Osteoblast (primary cell): Measurements from ENCODE around the gene AAK1. TPM values are rescaled to one million over a fixed set of nuclear protein-coding genes. Genes with fewer than 3 reads are reported as not detected.

Experiments
- DNase-seq: peaks from one replicate; pipeline ENCODE4 v3.0.0; 2011; ENCODE audit warnings: low spot score, mixed read lengths; ENCODE audit not compliant: insufficient read length; ENCODE audit errors: missing footprints
- H2AFZ ChIP-seq: 2 replicates; pipeline ENCODE4 v1.6.0; 2011; ENCODE audit warnings: mild to moderate bottlenecking, low read length
- H3K27ac ChIP-seq: 2 replicates; pipeline ENCODE4 v1.5.1; 2011; ENCODE audit warnings: mild to moderate bottlenecking, low read depth, low read length, moderate library complexity
- H3K27me3 ChIP-seq: 2 replicates; pipeline ENCODE4 v1.6.0; 2012; ENCODE audit warnings: mild to moderate bottlenecking, control low read depth, inconsistent platforms, low read length, moderate library complexity; ENCODE audit not compliant: insufficient read depth
- H3K36me3 ChIP-seq: 2 replicates; pipeline ENCODE4 v1.5.1; 2011; ENCODE audit warnings: mild to moderate bottlenecking, low read length, control low read depth, moderate library complexity; ENCODE audit not compliant: insufficient read depth
- H3K4me1 ChIP-seq: 2 replicates; pipeline ENCODE4 v1.5.1; 2011; ENCODE audit warnings: mild to moderate bottlenecking, low read length, control low read depth, moderate library complexity; ENCODE audit not compliant: insufficient read depth
- H3K4me2 ChIP-seq: 2 replicates; pipeline ENCODE4 v1.6.0; 2011; ENCODE audit warnings: mild to moderate bottlenecking, low read length; ENCODE audit not compliant: insufficient read depth
- H3K4me3 ChIP-seq: fragments of 200-600 bp; sonication (generic); 3 replicates; pipeline ENCODE4 v1.5.1; 2012; ENCODE audit warnings: mild to moderate bottlenecking, low read length, inconsistent platforms; ENCODE audit not compliant: insufficient read depth
- H3K79me2 ChIP-seq: 2 replicates; pipeline ENCODE4 v1.6.0; 2012; ENCODE audit warnings: mild to moderate bottlenecking, low read length, control low read depth, inconsistent platforms; ENCODE audit not compliant: insufficient read depth
- H3K9me3 ChIP-seq: 2 replicates; pipeline ENCODE4 v1.5.1; 2011; ENCODE audit warnings: low read depth, low read length, control low read depth
- H4K20me1 ChIP-seq: 2 replicates; pipeline ENCODE4 v1.6.0; 2012; ENCODE audit warnings: mild to moderate bottlenecking, low read length, control low read depth; ENCODE audit not compliant: insufficient read depth
- total RNA-seq: library from RNA; depleted of rRNA; stranded (reverse); fragments of >200 nt; gene quantifications from 2 replicates; pipeline ENCODE4 v1.2.3, GENCODE V29; 2012
- TF ChIP-seq, protein P1 (sequence below): IDR thresholded peaks from 2 replicates; pipeline ENCODE4 v1.5.1; 2011; ENCODE audit warnings: mild to moderate bottlenecking, low read depth, low read length, moderate library complexity; ENCODE audit errors: extremely low read depth

The AAK1 gene
- total RNA-seq, 1 donor, result 61.9 TPM

DNA sequence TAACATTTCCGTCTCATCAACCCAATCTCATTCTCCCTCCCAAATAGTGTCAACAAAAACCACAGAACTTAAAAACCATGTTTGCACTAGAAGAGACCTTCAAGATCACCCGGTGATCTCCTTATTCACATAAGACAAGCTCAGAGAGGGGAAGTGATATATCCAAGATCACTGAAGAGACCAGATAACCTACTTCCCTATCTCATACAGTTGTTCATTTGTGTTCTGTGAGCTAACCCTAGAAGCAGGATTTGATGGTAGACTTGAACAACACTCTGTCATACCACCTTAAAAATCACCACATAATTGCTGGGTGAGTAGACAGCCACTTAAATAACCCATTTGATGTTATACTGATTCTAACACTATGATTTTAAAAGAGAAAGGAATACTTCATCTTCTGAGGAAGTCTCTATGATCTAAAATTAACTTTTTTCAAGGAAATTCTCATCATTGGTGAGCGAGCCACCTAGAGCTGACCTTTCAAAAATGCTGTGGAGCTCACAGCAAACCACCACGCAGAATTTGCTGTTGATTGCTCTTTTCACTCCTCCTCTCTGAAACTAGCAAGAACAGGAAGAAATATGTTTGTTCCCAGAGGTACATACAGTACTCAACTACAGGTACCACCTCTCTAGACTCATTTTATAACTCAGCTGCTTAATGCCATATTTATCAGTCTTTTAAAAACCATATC, 15.1 kb downstream of the AAK1 start:
- no peak overlapping the region for H3K4me3 ChIP-seq
- no peak overlapping the region for H3K4me2 ChIP-seq
- H4K20me1 ChIP-seq, result peaks cover 71% of the 10 kb centered on the region
- H3K79me2 ChIP-seq, result peaks cover 95% of the 10 kb centered on the region
- H3K4me1 ChIP-seq, result peaks cover 30% of the 10 kb centered on the region
- no peaks in the 10 kb centered on the region for H3K36me3 ChIP-seq
- TF ChIP-seq, protein P1, sequence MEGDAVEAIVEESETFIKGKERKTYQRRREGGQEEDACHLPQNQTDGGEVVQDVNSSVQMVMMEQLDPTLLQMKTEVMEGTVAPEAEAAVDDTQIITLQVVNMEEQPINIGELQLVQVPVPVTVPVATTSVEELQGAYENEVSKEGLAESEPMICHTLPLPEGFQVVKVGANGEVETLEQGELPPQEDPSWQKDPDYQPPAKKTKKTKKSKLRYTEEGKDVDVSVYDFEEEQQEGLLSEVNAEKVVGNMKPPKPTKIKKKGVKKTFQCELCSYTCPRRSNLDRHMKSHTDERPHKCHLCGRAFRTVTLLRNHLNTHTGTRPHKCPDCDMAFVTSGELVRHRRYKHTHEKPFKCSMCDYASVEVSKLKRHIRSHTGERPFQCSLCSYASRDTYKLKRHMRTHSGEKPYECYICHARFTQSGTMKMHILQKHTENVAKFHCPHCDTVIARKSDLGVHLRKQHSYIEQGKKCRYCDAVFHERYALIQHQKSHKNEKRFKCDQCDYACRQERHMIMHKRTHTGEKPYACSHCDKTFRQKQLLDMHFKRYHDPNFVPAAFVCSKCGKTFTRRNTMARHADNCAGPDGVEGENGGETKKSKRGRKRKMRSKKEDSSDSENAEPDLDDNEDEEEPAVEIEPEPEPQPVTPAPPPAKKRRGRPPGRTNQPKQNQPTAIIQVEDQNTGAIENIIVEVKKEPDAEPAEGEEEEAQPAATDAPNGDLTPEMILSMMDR, result no peak
- DNase-seq, result peak; percentile 17
- no peak overlapping the region for H3K27ac ChIP-seq
- H2AFZ ChIP-seq, result no peak overlapping the region
- H3K27me3 ChIP-seq, result no peaks in the 10 kb centered on the region
- no peaks in the 10 kb centered on the region for H3K9me3 ChIP-seq

DNA sequence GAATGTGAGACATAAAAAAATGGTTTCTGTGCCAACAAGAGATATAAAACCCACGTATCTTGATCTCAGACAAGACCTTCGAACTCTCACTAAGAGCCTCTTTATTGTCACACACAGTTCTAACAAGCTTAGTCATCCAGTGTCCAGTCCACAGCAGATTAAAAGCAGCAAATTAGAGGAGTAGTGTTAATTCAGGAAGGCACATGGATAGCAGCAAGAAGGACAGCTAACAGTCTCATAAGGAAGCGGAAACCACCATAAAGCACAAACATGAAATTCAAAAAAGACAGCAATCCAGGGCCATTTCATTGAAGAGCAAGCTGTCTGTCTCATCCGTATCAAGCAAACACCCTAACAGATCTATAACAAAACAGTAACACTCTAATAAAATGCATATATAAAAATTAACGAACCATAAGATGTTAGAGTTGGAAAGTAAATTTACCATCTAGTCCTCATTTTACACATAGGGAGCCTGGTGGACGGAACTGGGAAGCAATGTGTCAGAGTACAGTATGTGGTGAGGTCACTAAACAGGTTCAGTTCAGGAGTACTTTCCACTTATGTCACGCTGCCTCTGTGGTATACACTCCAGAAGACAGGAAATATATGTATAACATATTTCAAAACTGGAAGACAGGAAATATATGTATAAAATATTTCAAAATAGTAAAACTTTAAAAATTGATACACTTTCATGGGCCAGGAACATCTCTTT, 18.3 kb downstream of the AAK1 start:
- peaks cover 99% of the 10 kb centered on the region for H3K79me2 ChIP-seq
- no peak overlapping the region for H3K4me3 ChIP-seq
- TF ChIP-seq, protein P1, result no peak
- peaks cover 28% of the 10 kb centered on the region for H3K4me1 ChIP-seq
- H3K4me2 ChIP-seq, result peak overlapping the region; percentile 23
- no peak overlapping the region for H2AFZ ChIP-seq
- no peaks in the 10 kb centered on the region for H3K36me3 ChIP-seq
- H4K20me1 ChIP-seq, result peaks cover 72% of the 10 kb centered on the region
- H3K9me3 ChIP-seq, result no peaks in the 10 kb centered on the region
- peak; percentile 82 for DNase-seq
- no peaks in the 10 kb centered on the region for H3K27me3 ChIP-seq
- peak overlapping the region; percentile 3 for H3K27ac ChIP-seq

DNA sequence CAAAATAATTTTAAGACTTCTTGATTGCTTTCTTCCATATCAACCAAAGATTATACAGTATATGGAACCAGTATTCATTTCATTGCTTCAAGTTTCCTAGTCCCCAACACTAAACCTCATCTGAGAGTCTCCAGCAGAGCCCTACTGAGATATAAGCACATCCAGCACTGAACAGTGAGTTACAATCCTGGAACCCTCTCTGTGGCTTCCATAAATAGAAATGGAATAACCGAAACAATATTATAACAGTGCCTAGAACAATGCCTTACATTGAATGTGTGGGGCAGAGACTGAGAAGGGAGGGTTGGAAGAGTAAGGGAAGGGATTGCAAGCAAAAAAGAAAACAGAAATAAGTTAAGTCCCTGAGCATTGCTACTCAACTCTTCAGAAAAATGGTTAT, 18.9 kb downstream of the AAK1 start:
- H3K27ac ChIP-seq, result peak overlapping the region; percentile 3
- no peaks in the 10 kb centered on the region for H3K27me3 ChIP-seq
- peaks cover 28% of the 10 kb centered on the region for H3K4me1 ChIP-seq
- H3K9me3 ChIP-seq, result no peaks in the 10 kb centered on the region
- H4K20me1 ChIP-seq, result peaks cover 74% of the 10 kb centered on the region
- no peak overlapping the region for H3K4me3 ChIP-seq
- H3K36me3 ChIP-seq, result no peaks in the 10 kb centered on the region
- peaks cover 99% of the 10 kb centered on the region for H3K79me2 ChIP-seq
- peak overlapping the region; percentile 23 for H3K4me2 ChIP-seq
- DNase-seq, result peak; percentile 87
- TF ChIP-seq, protein P1, result no peak
- no peak overlapping the region for H2AFZ ChIP-seq

DNA sequence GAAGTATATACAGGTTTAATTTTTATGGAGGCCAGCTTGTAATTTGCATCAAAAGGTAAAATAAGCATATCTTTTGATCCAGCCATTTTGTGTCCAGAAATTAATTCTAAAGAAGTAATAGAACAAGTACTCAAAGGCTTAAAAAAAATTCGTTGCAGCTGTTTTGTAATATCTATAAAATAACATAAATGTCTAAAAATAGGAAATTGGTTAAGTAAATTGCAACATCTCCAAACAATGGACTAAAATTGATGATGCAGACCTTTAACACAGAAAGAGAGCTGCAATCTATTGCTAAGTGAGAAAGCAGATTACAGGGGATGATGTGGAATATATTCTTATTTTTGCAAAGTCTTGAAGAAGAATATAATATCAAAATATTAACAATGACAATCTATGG, 19.4 kb downstream of the AAK1 start:
- peak overlapping the region; percentile 3 for H3K4me2 ChIP-seq
- no peaks in the 10 kb centered on the region for H3K9me3 ChIP-seq
- H4K20me1 ChIP-seq, result peaks cover 75% of the 10 kb centered on the region
- peak; percentile 21 for DNase-seq
- H3K27me3 ChIP-seq, result no peaks in the 10 kb centered on the region
- peaks cover 28% of the 10 kb centered on the region for H3K4me1 ChIP-seq
- TF ChIP-seq, protein P1, result no peak
- H3K27ac ChIP-seq, result peak overlapping the region; percentile 24
- H2AFZ ChIP-seq, result no peak overlapping the region
- H3K36me3 ChIP-seq, result no peaks in the 10 kb centered on the region
- H3K79me2 ChIP-seq, result peaks cover 99% of the 10 kb centered on the region
- H3K4me3 ChIP-seq, result no peak overlapping the region
